ENCODE data around the gene FRMD4B. TPM values are rescaled to one million over a fixed set of nuclear protein-coding genes. Genes with fewer than 3 reads are reported as not detected.

FRMD4B gene
- total RNA-seq, 3 donors from 2014 or later, result 26.0 to 29.4 (median 28.6) TPM

DNA sequence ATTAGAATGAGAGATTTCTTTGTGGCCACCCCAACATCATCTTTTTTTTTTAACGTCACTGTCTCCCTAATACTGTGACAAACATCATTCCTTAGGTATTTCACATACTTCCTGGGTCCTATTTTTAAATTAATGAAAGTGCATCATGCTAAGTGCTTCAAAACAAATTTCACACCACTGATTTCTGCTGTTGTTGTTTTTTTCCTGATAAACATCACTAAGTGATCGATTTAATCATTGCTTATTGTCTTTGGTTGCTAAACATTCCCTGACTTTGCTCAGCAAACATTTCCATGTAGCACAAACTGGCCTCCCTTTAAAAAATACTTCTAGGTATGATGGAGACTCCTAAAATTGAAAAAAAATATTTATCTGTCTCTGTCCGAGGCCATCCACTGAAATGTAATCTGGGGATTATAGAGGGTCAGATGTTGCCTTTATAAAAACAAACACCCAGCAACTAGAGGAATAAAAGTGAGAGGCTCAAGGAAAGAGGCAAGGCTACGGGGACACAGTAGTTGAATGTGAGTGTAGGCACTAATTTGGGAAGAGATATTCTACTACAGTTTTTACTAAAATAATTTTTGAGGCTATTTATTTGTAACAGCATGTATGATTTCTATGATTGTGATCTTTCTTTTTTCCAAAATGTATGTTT is 243.0 kb downstream of the FRMD4B start:
- no peaks in the 10 kb centered on the region for H3K9me3 ChIP-seq
- no peaks in the 10 kb centered on the region for H3K4me1 ChIP-seq (ENCODE audit: low read depth)
- no peaks in the 10 kb centered on the region for H3K36me3 ChIP-seq (ENCODE audit: low read depth)
- intact Hi-C loops (cut with DNase I, micrococcal nuclease), result no loop called here
- no peak for ATAC-seq
- H3K4me3 ChIP-seq, result no peak overlapping the region
- DNase-seq, result no peak
- TF ChIP-seq, protein P1, sequence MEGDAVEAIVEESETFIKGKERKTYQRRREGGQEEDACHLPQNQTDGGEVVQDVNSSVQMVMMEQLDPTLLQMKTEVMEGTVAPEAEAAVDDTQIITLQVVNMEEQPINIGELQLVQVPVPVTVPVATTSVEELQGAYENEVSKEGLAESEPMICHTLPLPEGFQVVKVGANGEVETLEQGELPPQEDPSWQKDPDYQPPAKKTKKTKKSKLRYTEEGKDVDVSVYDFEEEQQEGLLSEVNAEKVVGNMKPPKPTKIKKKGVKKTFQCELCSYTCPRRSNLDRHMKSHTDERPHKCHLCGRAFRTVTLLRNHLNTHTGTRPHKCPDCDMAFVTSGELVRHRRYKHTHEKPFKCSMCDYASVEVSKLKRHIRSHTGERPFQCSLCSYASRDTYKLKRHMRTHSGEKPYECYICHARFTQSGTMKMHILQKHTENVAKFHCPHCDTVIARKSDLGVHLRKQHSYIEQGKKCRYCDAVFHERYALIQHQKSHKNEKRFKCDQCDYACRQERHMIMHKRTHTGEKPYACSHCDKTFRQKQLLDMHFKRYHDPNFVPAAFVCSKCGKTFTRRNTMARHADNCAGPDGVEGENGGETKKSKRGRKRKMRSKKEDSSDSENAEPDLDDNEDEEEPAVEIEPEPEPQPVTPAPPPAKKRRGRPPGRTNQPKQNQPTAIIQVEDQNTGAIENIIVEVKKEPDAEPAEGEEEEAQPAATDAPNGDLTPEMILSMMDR (IDR thresholded peaks at IDR 0.05), result no peak

DNA sequence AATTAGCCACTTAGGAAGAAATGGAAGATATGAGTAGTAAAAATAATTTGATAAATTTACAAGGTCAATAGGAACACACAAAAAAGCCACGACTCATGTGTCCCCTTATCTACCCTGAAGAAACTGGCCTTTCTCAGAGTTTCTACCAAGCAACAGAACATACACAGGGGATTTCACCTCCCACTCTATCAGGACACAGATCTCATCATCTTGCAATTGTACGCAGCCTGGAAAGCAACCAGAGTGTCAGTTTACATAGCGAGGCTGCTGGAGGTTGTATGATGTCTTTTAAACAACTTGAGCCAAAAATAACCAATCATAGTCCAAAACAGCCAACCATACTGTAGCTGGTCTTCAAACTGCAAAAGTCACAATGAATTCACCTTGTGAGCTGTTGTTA is 243.8 kb downstream of the FRMD4B start:
- Histone ChIP-seq H3K4me1 (ENCODE audit: low read depth) (no peaks in the 10 kb centered on the region), H3K36me3 (ENCODE audit: low read depth) (no peaks in the 10 kb centered on the region), H3K4me3 (no peak overlapping the region), H3K9me3 (no peaks in the 10 kb centered on the region)
- no peak for ATAC-seq
- TF ChIP-seq, protein P1 (IDR thresholded peaks at IDR 0.05), result no peak
- intact Hi-C loops (cut with DNase I, micrococcal nuclease), result no loop called here
- DNase-seq, result no peak

DNA sequence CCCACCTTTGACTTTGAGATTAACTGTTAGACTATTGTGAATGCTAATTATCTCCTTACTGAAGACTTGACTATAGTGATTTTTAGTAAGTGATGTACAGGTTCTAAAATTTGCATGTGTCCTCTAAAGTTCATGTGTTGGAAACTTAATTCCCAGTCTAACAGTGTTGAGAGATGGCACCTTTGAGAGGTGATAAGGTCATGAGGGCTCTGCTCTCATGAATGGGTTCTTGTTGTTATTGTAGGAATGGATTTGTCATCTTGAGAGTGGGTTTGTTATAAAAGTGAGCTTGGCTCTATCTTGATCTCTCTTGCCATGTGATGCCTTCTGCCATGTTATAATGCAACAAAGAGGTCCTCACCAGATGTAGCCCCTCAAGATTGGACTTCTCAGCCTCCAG is 244.6 kb downstream of the FRMD4B start:
- ATAC-seq (no peak), DNase-seq (no peak)
- TF ChIP-seq, protein P1 (IDR thresholded peaks at IDR 0.05), result no peak
- Histone ChIP-seq H3K36me3 (ENCODE audit: low read depth) (no peaks in the 10 kb centered on the region), H3K4me1 (ENCODE audit: low read depth) (no peaks in the 10 kb centered on the region), H3K9me3 (no peaks in the 10 kb centered on the region), H3K4me3 (no peak overlapping the region)
- intact Hi-C loops (cut with DNase I, micrococcal nuclease), result no loop called here

DNA sequence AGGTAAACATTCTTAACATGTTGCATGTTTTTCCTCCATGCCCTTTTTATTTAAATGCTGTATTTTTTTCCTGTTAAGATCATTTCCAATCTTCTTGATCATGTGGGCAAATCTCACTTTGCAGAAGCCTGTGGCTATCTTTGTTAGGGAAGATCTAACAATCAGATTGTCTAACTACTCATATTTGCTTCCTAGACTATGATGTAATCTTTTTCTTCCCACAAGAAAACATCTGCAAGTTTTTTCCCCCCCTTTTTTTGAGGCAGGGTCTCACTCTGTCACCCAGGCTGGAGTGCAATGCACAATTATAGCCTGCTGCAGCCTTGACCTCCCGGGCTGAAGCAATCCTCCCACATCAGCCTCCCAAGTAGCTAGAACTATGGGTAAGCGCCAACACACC is 248.5 kb downstream of the FRMD4B start:
- TF ChIP-seq, protein P1 (IDR thresholded peaks at IDR 0.05), result no peak
- intact Hi-C loops (cut with DNase I, micrococcal nuclease), result no loop called here
- DNase-seq, result no peak
- H3K4me1 ChIP-seq (ENCODE audit: low read depth), result no peaks in the 10 kb centered on the region
- no peaks in the 10 kb centered on the region for H3K36me3 ChIP-seq (ENCODE audit: low read depth)
- H3K4me3 ChIP-seq, result no peak overlapping the region
- no peaks in the 10 kb centered on the region for H3K9me3 ChIP-seq
- no peak for ATAC-seq

DNA sequence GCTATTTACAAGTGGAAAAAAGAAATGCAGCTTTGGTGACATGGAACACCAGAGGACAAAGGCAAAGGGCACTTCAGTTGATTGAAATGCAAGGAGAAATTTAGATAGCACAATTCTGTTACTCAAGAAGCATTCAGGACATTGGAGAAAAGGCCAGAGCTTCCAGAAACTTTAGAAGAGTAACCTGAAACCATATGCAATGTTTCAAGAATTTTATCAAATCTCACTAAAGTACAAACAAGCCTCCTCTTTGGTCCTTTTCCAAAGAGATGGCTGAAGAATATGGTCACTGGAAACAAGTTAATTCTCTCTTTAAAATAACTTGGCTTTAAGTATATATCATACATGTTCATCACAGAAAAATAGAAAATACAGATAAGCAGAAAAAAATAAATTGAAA is 248.9 kb downstream of the FRMD4B start:
- H3K4me3 ChIP-seq, result no peak overlapping the region
- TF ChIP-seq, protein P1 (IDR thresholded peaks at IDR 0.05), result no peak
- DNase-seq (no peak), ATAC-seq (no peak)
- intact Hi-C loops (cut with DNase I, micrococcal nuclease), result no loop called here
- H3K4me1 ChIP-seq (ENCODE audit: low read depth), result no peaks in the 10 kb centered on the region
- no peaks in the 10 kb centered on the region for H3K9me3 ChIP-seq
- H3K36me3 ChIP-seq (ENCODE audit: low read depth), result no peaks in the 10 kb centered on the region

DNA sequence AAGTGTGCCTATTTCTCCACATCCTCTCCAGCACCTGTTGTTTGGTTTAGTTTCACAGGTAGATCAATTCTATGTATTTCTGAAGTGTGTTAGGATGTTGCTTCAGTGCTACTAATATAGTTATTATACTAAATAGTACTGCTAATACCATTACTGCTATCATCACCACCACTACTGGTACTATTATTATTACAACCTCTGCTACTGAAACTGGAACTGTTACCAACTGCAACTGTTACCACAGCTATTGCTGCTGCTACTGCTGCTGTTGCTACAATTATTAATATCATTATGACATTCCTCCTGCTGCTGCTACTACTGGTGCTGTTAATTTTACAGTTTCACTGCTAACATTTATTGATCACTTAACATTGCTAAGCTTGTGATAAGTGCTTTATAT is 255.2 kb downstream of the FRMD4B start:
- H3K4me1 ChIP-seq (ENCODE audit: low read depth), result no peaks in the 10 kb centered on the region
- H3K36me3 ChIP-seq (ENCODE audit: low read depth), result no peaks in the 10 kb centered on the region
- no peak overlapping the region for H3K4me3 ChIP-seq
- no peaks in the 10 kb centered on the region for H3K9me3 ChIP-seq
- DNase-seq (no peak), ATAC-seq (no peak)
- intact Hi-C loops (cut with DNase I, micrococcal nuclease), result no loop called here
- TF ChIP-seq, protein P1 (IDR thresholded peaks at IDR 0.05), result no peak

Measured in mucosa of descending colon (tissue), 3 donors.